GM12878 (cell line): ENCODE results near the gene OXER1. TPM values are rescaled to one million over a fixed set of nuclear protein-coding genes. Genes with fewer than 3 reads are reported as not detected.

Experiments used
- ATAC-seq: fragments of 200-7000 bp; cut with Tn5 transposase; 3 replicates; pipeline ENCODE4 v1.9.1; 2020; ENCODE audit warnings: mild to moderate bottlenecking, moderate library complexity
- BruUV-seq: library from RNA; stranded (reverse); fragments of 400-500 nt; replicated peaks from 2 replicates; lab custom pipeline; 2021; lab: Mats Ljungman, UMichigan
- CTCF ChIA-PET: fragments of 300-600 bp; sonication (Branson Sonifier 250); formaldehyde crosslinking; extraction: SDS; loops from one replicate; lab custom pipeline; 2021; ENCODE audit warnings: inconsistent platforms; lab: Yijun Ruan, JAX
- POLR2A ChIA-PET: fragments of 350-600 bp; formaldehyde crosslinking; extraction: SDS; loops from one replicate; lab custom pipeline; 2021; ENCODE audit warnings: inconsistent platforms; lab: Charles Lee
- RAD21 ChIA-PET: fragments of 300-600 bp; sonication (Branson Sonifier 250); formaldehyde crosslinking; loops from one replicate; lab custom pipeline; 2023; ENCODE audit warnings: antibody characterized with exemption; ENCODE audit not compliant: unreplicated experiment; lab: Charles Lee
- SMC1A ChIA-PET: fragments of 300-600 bp; sonication (Branson Sonifier 250); formaldehyde crosslinking; loops from one replicate; lab custom pipeline; 2023; ENCODE audit not compliant: unreplicated experiment, uncharacterized antibody; lab: Charles Lee
- DNase-seq: peaks from one replicate; pipeline ENCODE4 v3.0.0-alpha.2; 2011; ENCODE audit warnings: low read depth, low spot score
- FAIRE-seq: peaks from 3 replicates; lab custom pipeline; 2011; peaks lifted over from hg19 to GRCh38; lab: Jason Lieb, UNC
- H2AFZ ChIP-seq: 2 replicates; pipeline ENCODE4 v1.6.0; 2011; ENCODE audit warnings: low read depth, low read length, control low read depth; ENCODE audit not compliant: control insufficient read depth
- H3K27ac ChIP-seq: 2 replicates; pipeline ENCODE4 v1.5.1; 2011; ENCODE audit warnings: control low read depth; ENCODE audit not compliant: control insufficient read depth, insufficient read depth
- H3K27me3 ChIP-seq, 2 experiments: replicated peaks in 1 of 2; 2 replicates each; pipeline versions ENCODE4 v1.6.0 to v1.6.1; 2011; ENCODE audit warnings: low read length in 1 of 2; ENCODE audit not compliant: control insufficient read depth in 2 of 2, insufficient read depth in 2 of 2
- H3K36me3 ChIP-seq, 2 experiments: 2 replicates each; pipeline ENCODE4 v1.5.1; 2011; ENCODE audit warnings: low read length in 1 of 2; ENCODE audit not compliant: control insufficient read depth in 2 of 2, insufficient read depth in 2 of 2
- H3K4me1 ChIP-seq: 2 replicates; pipeline ENCODE4 v1.6.1; 2011; ENCODE audit warnings: mild to moderate bottlenecking, low read length, moderate library complexity, mixed read lengths; ENCODE audit not compliant: control insufficient read depth, insufficient read depth
- H3K4me2 ChIP-seq: 2 replicates; pipeline ENCODE4 v1.6.0; 2011; ENCODE audit warnings: control low read depth; ENCODE audit not compliant: control insufficient read depth, insufficient read depth
- H3K4me3 ChIP-seq: fragments of 200-600 bp; sonication (generic); 2 replicates; pipeline ENCODE4 v1.5.1; 2016
- H3K79me2 ChIP-seq: 2 replicates; pipeline ENCODE4 v1.6.0; 2011; ENCODE audit warnings: low read length; ENCODE audit not compliant: control insufficient read depth, insufficient read depth
- H3K9ac ChIP-seq: 2 replicates; pipeline ENCODE4 v1.8.0; 2011; ENCODE audit warnings: low read length, control low read depth, mixed read lengths; ENCODE audit not compliant: control insufficient read depth, insufficient read depth
- H3K9me3 ChIP-seq: replicated peaks from 3 replicates; pipeline ENCODE4 v1.5.1; 2011; ENCODE audit warnings: mild to moderate bottlenecking, low read length; ENCODE audit not compliant: control insufficient read depth, insufficient read depth
- H4K20me1 ChIP-seq: 2 replicates; pipeline ENCODE4 v1.6.0; 2011; ENCODE audit not compliant: control insufficient read depth, insufficient read depth
- CBFB ChIP-seq: IDR thresholded peaks from 2 replicates; pipeline ENCODE4 v1.6.1; 2016; ENCODE audit warnings: antibody characterized with exemption, low read depth
- EP300 ChIP-seq, 2 experiments: fragments of 150-350 bp in 1 of 2; IDR thresholded peaks; 2 replicates each; pipeline ENCODE4 v1.6.1; 2011 to 2012; ENCODE audit warnings: low read depth in 2 of 2, low read length in 2 of 2, borderline replicate concordance in 1 of 2, improper control_type of control experiment in 1 of 2, inconsistent platforms in 1 of 2; ENCODE audit not compliant: control insufficient read depth in 1 of 2
- RELA ChIP-seq: fragments of 450-650 bp; IDR thresholded peaks from 2 replicates; pipeline ENCODE4 v1.8.0; 2014; ENCODE audit warnings: borderline replicate concordance; ENCODE audit not compliant: partially characterized antibody
- ZNF207 ChIP-seq: fragments of 450-650 bp; IDR thresholded peaks from 2 replicates; pipeline ENCODE4 v1.6.1; 2014; ENCODE audit warnings: antibody characterized with exemption, mild to moderate bottlenecking, borderline replicate concordance
- WGBS: methylation state at CpG from one replicate; pipeline ENCODE4 v1.1.6; 2016; ENCODE audit warnings: low lambda C conversion rate; ENCODE audit not compliant: insufficient replicate concordance, insufficient coverage; ENCODE audit errors: missing lambda C conversion rate; 5-methylcytosine and 5-hydroxymethylcytosine counted together
- in situ Hi-C: fragments of 300-500 bp; cut with MboI; formaldehyde crosslinking; loops from 9 replicates; pipeline ENCODE4 v1.14.3; 2018; ENCODE audit warnings: mixed read lengths
- intact Hi-C: fragments of 100-400 bp; cut with micrococcal nuclease; formaldehyde crosslinking; loops from one replicate; pipeline ENCODE4 v1.14.2; 2022; ENCODE audit not compliant: unreplicated experiment
- polyA plus RNA-seq, 11 experiments: library from polyadenylated mRNA; depleted of rRNA in 4 of 11; unstranded in 6 of 11; stranded (reverse) in 5 of 11; fragments of >200 nt; fragmentation: Nextera tagmentation in 4 of 11; fragmentation: Illumina TruSeq in 1 of 11; extraction: Ambion mirVana in 4 of 11; extraction: Trizol in 1 of 11; gene quantifications; 1 replicate in 1 of 11; 2 replicates in 10 of 11; pipeline versions ENCODE4 v1.2.1 to v1.2.3, GENCODE V29; 2011 to 2016; ENCODE audit warnings: inconsistent platforms in 2 of 11, missing spikeins in 2 of 11, low read depth in 1 of 11
- total RNA-seq, 4 experiments: library from RNA; depleted of rRNA in 3 of 4; stranded (reverse); fragments of >200 nt in 3 of 4; fragmentation: Illumina TruSeq in 1 of 4; extraction: Trizol in 1 of 4; gene quantifications; 2 replicates each; pipeline versions ENCODE4 v1.2.1 to v1.2.3, GENCODE V29; 2013 to 2021
- TF ChIP-seq, protein P1 (sequence below): IDR thresholded peaks from 2 replicates; pipeline ENCODE4 v1.6.1; 2012; ENCODE audit warnings: mild to moderate bottlenecking, low read depth, low read length

The OXER1 gene
- total and polyA plus RNA-seq, 10 of the 15 experiments (the other 5 are each of a cell fraction or from before 2014, with no cell fraction given), result 0.11 to 8.6 (median 3.3) TPM

DNA sequence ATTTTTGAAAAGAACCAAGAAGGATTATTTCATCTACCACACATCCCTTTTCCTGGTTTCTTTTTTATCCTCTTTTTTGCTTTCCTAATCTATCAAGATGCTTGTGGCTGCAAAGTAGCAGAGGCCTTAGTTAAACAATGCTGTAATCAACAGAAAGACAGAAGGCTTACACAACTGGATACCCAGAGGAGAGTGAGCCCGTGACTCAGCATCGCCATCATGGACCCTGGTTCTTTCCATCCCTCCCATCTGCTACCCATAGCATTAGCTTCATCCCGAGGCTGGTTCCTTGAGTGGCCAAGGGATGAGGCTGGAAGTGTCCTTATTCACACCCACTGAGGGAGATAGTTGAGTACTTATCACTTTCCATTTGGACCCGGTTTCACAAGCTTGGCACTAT lies 35.9 kb upstream of the OXER1 start:
- 77% methylated on average over 4 of the region's 4 CpGs for WGBS
- Histone ChIP-seq H3K36me3 (no peaks in the 10 kb centered on the region), H2AFZ (no peak overlapping the region), H4K20me1 (no peaks in the 10 kb centered on the region), H3K4me1 (peaks cover 16% of the 10 kb centered on the region), H3K79me2 (peaks cover 2% of the 10 kb centered on the region), H3K27ac (no peak overlapping the region), H3K9ac (no peak overlapping the region), H3K27me3 (no peaks in the 10 kb centered on the region), H3K4me3 (no peak overlapping the region), H3K4me2 (no peak overlapping the region), H3K9me3 (no peaks in the 10 kb centered on the region)
- FAIRE-seq (no peak), DNase-seq (no peak), ATAC-seq (no peak)
- intact Hi-C loops (loop anchor here (10.0 kb wide), 2 partner anchors 305 to 435 kb away; partner anchors contain the start of genes COX7A2L and KCNG3), in situ Hi-C loops (no loop called here)
- BruUV-seq, result no TSS peak
- ChIA-PET CTCF (interaction anchor here (0.8 to 2.4 kb wide), 4 partner anchors 11 to 136 kb away, joined by 3 to 14 read pairs (median 3); no protein-coding TSS in a partner anchor), SMC1A (interaction anchor here (0.7 kb wide), 1 partner anchor 9 kb away, joined by 6 read pairs; no protein-coding TSS in a partner anchor), POLR2A (interaction anchor here (1.9 kb wide), 1 partner anchor 10 kb away, joined by 14 read pairs; no protein-coding TSS in a partner anchor), RAD21 (interaction anchor here (1.3 kb wide), 1 partner anchor 10 kb away, joined by 13 read pairs; no protein-coding TSS in a partner anchor)
- TF ChIP-seq CBFB (no peak), ZNF207 (no peak), RELA (no peak), EP300 (IDR thresholded peaks at IDR 0.05; ENCODE audit: borderline replicate concordance in 1 of 2, control insufficient read depth in 1 of 2, low read depth in 2 of 2, low read length in 2 of 2) (no peak)
- TF ChIP-seq, protein P1, sequence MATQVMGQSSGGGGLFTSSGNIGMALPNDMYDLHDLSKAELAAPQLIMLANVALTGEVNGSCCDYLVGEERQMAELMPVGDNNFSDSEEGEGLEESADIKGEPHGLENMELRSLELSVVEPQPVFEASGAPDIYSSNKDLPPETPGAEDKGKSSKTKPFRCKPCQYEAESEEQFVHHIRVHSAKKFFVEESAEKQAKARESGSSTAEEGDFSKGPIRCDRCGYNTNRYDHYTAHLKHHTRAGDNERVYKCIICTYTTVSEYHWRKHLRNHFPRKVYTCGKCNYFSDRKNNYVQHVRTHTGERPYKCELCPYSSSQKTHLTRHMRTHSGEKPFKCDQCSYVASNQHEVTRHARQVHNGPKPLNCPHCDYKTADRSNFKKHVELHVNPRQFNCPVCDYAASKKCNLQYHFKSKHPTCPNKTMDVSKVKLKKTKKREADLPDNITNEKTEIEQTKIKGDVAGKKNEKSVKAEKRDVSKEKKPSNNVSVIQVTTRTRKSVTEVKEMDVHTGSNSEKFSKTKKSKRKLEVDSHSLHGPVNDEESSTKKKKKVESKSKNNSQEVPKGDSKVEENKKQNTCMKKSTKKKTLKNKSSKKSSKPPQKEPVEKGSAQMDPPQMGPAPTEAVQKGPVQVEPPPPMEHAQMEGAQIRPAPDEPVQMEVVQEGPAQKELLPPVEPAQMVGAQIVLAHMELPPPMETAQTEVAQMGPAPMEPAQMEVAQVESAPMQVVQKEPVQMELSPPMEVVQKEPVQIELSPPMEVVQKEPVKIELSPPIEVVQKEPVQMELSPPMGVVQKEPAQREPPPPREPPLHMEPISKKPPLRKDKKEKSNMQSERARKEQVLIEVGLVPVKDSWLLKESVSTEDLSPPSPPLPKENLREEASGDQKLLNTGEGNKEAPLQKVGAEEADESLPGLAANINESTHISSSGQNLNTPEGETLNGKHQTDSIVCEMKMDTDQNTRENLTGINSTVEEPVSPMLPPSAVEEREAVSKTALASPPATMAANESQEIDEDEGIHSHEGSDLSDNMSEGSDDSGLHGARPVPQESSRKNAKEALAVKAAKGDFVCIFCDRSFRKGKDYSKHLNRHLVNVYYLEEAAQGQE, result no peak
